ENCODE measurements around the gene LPCAT4.

LPCAT4 gene

GRCh38 chr15:34370129-34370528, 3.1 kb upstream of the LPCAT4 start:
- no peaks in the 10 kb centered on the region for H3K9me3 ChIP-seq (ENCODE audit: insufficient read depth, low read length)
- H3K27me3 ChIP-seq (ENCODE audit: low read length): no peaks in the 10 kb centered on the region
- TF ChIP-seq CTCF (IDR thresholded peaks at IDR 0.05; ENCODE audit: insufficient read depth, low read length, poor library complexity, severe bottlenecking) (no peak), EZH2phosphoT487 (conservative IDR thresholded peaks at IDR 0.05; ENCODE audit: low read length) (no peak)
- H3K79me2 ChIP-seq (ENCODE audit: insufficient read depth, low read length): peaks cover 13% of the 10 kb centered on the region; the same call in 1 of the 2 replicates
- no peaks in the 10 kb centered on the region for H4K20me1 ChIP-seq (ENCODE audit: low read depth, low read length)
- no peaks in the 10 kb centered on the region for H3K9me2 ChIP-seq (replicated peaks; ENCODE audit: insufficient read depth, low read length)
- no peak overlapping the region for H3K27ac ChIP-seq (ENCODE audit: low read depth, low read length)
- H3K4me3 ChIP-seq (ENCODE audit: insufficient read depth, low read length, poor library complexity, severe bottlenecking): no peak overlapping the region
- H2AFZ ChIP-seq (ENCODE audit: low read depth, low read length, severe bottlenecking): no peak overlapping the region
- H3F3A ChIP-seq (ENCODE audit: insufficient read depth): peaks cover 5% of the 10 kb centered on the region
- H3K9ac ChIP-seq (ENCODE audit: low read length): no peak overlapping the region
- H3K4me2 ChIP-seq (ENCODE audit: low read depth, low read length, poor library complexity, severe bottlenecking): no peak overlapping the region
- H3K36me3 ChIP-seq (ENCODE audit: low read length): no peaks in the 10 kb centered on the region

GRCh38 chr15:34366271-34367065, 528 bp downstream of the LPCAT4 start:
- peak overlapping the region; percentile 89 for H3K4me3 ChIP-seq (ENCODE audit: insufficient read depth, low read length, poor library complexity, severe bottlenecking)
- peaks cover 18% of the 10 kb centered on the region; the same call in 1 of the 2 replicates for H3K79me2 ChIP-seq (ENCODE audit: insufficient read depth, low read length)
- H3K9me3 ChIP-seq (ENCODE audit: insufficient read depth, low read length): no peaks in the 10 kb centered on the region
- TF ChIP-seq CTCF (IDR thresholded peaks at IDR 0.05; ENCODE audit: insufficient read depth, low read length, poor library complexity, severe bottlenecking): no peak
- TF ChIP-seq EZH2phosphoT487 (conservative IDR thresholded peaks at IDR 0.05; ENCODE audit: low read length): no peak
- peak overlapping the region; percentile 73 for H2AFZ ChIP-seq (ENCODE audit: low read depth, low read length, severe bottlenecking)
- peaks cover 5% of the 10 kb centered on the region for H3F3A ChIP-seq (ENCODE audit: insufficient read depth)
- H3K27ac ChIP-seq (ENCODE audit: low read depth, low read length): peak overlapping the region; percentile 29
- H4K20me1 ChIP-seq (ENCODE audit: low read depth, low read length): no peaks in the 10 kb centered on the region
- no peaks in the 10 kb centered on the region for H3K27me3 ChIP-seq (ENCODE audit: low read length)
- H3K4me2 ChIP-seq (ENCODE audit: low read depth, low read length, poor library complexity, severe bottlenecking): peak overlapping the region; percentile 74
- H3K36me3 ChIP-seq (ENCODE audit: low read length): no peaks in the 10 kb centered on the region
- H3K9me2 ChIP-seq (replicated peaks; ENCODE audit: insufficient read depth, low read length): no peaks in the 10 kb centered on the region
- peak overlapping the region; percentile 88 for H3K9ac ChIP-seq (ENCODE audit: low read length)

- Histone ChIP-seq H3K27me3 (ENCODE audit: low read length) (no peaks in the 10 kb centered on the region), H3K79me2 (ENCODE audit: insufficient read depth, low read length) (peaks cover 18% of the 10 kb centered on the region; the same call in 1 of the 2 replicates), H2AFZ (ENCODE audit: low read depth, low read length, severe bottlenecking) (peak overlapping the region; percentile 73), H4K20me1 (ENCODE audit: low read depth, low read length) (no peaks in the 10 kb centered on the region), H3F3A (ENCODE audit: insufficient read depth) (peaks cover 5% of the 10 kb centered on the region), H3K36me3 (ENCODE audit: low read length) (no peaks in the 10 kb centered on the region), H3K9ac (ENCODE audit: low read length) (peak overlapping the region; percentile 88), H3K27ac (ENCODE audit: low read depth, low read length) (peak overlapping the region; percentile 29; the same call in 1 of the 2 replicates), H3K9me3 (ENCODE audit: insufficient read depth, low read length) (no peaks in the 10 kb centered on the region), H3K4me3 (ENCODE audit: insufficient read depth, low read length, poor library complexity, severe bottlenecking) (peak overlapping the region; percentile 89), H3K4me2 (ENCODE audit: low read depth, low read length, poor library complexity, severe bottlenecking) (peak overlapping the region; percentile 74), H3K9me2 (replicated peaks; ENCODE audit: insufficient read depth, low read length) (no peaks in the 10 kb centered on the region)
- TF ChIP-seq EZH2phosphoT487 (conservative IDR thresholded peaks at IDR 0.05; ENCODE audit: low read length) (no peak), CTCF (IDR thresholded peaks at IDR 0.05; ENCODE audit: insufficient read depth, low read length, poor library complexity, severe bottlenecking) (no peak)
Measured at GRCh38 chr15:34365836-34366235, 1.2 kb downstream of the LPCAT4 start.

Measured in SU-DHL-6 (cell line).